Stimulated activated CD8-positive, alpha-beta memory T cell treated with anti-CD3 and anti-CD28 coated beads, Interleukin-7, amount 100 ng/mL, for 4 hours (primary cell): Measurements from ENCODE around the gene UPP2.

Experiments used
- DNase-seq, 2 donors: peaks; one replicate each; pipeline ENCODE4 v3.0.0-alpha.2; 2020; ENCODE audit warnings: low read depth in 2 of 2

The UPP2 gene

DNA sequence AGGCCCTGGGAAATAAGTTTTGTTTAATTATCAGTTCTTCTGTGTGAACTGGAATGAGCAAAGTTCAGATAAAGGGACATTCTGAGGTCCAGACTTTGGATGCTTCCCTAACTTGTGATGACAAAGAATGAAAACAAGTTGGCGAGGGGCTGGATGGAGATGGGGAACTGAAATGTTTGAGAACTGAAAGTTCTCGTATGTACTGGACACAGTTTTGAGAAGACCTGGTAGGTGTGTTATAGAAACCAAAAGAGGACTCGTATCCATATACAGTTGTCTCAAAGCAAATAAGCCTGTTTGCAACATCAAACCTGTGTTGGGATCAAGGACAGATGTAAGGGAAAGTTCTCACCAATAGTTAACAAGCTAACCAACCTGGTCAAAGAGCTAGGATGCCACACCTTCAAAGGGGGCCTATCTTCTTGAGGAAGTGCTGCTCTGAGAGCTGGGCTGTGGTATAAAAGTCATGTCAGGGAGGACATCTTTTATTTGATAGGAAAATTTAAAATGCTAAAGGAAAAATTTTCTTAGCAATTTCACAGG is at the start of gene UPP2:
Gene UPP2 (plus strand): TSS at position 493 of the 543 bp plus-strand sequence. CDS start 188 bp downstream, outside the sequence.
- DNase-seq, result no peak

DNA sequence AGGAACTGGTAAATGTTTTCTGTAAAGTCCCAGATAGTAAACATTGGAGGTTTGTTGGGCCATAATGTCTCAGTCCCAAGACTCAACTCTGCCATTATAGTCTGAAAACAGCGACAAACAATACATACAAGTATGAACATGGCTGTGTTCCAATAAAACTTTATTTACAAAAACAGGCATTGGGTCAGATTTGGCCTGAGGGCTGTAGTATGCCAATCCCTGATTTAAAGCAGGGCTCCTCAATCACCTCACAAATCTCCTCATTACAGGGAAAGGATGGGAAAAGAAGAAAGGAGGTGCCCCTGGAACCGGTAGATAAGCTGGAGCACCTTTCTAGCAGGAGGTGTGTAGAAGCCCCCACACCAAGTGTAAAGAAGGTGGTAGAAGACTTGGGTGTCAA is 48.9 kb upstream of the UPP2 start:
- DNase-seq, result no peak

DNA sequence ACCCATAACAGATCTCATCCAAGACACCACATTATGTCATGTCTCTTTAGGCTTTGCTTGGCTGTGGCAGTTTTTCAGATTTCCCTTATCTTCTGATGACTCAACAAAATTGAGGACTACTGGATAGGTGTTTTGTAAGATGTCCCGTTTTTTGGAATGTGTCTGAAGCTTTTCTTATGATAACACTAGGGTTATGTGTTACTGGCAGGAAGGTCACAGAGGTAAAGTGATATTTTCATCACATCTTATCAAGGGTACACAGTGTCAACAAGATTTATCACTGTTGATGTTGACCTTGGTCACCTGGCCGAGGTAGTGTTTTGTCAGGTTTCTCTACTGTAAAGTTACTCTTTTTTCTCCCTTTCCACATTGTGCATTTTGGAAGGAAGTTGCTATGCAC is 44.8 kb upstream of the UPP2 start:
- DNase-seq, result no peak

DNA sequence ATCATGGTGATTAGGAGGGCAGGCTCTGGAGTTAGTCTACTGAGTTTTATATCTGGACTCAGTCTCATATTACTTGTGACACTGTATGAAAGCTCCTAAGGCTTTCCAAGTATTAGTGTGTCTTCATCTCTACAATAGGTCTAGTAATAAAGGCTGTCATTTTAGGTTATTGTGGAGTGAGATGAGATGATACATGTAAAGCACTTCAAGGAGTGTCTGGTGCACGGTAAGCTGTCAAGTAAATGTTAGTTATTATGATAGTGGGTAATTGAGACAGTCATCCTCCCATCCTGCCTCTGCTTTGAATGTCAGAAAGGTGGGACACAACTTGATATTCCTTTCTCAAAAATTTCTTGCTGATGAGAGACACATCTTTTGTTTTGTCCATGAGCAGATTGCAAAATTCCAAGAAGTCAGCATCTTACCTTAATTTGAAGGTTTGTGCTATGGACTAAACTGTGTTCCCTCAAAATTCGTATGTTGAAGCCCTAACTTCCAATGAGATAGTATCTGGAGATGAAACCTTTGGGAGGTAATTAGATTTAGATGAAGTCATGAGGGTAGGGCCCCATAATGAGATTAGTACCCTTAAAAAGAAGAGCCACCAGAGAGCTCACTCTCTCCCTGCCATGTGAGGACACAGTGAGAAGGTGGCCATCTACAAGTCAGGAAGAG is 41.4 kb upstream of the UPP2 start:
- no peak for DNase-seq

DNA sequence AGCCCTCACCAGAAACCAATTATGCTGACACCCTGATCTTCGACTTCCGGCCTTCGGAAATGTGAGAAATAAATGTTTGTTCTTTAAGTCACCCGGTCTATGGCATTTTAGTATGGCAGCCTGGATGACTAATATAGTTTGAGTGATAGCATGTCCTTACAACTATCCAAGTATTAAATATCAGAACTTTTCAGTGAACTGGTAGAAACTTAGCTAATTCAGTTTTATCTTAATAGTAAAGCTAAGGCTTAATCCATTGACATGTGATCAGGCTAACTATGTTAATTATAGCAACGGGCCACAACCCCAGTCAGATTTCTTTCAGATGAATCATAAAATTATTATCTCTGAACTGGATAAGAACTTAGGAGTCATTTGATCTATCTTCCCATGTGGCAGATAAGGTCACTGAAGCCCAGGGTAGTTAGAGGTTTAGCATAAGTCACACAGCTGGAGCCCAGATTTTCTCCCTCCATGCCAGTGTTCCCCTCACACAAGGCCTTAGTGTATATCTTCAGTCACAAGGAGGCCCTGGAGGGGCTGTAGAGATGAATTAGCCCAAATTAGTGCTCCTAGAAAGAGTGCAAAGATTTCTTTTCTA is 40.7 kb upstream of the UPP2 start:
- no peak for DNase-seq

DNA sequence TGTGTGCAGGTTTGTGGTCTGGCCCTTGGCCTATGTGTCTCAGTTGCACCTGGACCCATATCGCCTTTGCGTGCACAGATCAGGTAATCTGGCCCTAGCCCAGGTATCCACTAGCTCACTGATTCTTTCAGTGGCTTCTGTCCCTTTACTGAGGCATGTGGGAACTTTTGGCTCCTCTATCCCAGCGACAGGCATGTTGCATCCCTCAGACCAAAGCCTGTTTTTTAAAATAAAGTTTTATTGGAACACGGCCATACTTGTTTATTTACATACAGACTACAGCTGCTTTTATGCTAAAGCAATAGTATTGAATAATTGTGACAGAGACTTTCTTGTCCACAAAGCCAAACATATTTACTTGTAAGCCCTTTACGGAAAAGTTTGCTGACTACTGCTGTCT is 39.9 kb upstream of the UPP2 start:
- no peak for DNase-seq

DNA sequence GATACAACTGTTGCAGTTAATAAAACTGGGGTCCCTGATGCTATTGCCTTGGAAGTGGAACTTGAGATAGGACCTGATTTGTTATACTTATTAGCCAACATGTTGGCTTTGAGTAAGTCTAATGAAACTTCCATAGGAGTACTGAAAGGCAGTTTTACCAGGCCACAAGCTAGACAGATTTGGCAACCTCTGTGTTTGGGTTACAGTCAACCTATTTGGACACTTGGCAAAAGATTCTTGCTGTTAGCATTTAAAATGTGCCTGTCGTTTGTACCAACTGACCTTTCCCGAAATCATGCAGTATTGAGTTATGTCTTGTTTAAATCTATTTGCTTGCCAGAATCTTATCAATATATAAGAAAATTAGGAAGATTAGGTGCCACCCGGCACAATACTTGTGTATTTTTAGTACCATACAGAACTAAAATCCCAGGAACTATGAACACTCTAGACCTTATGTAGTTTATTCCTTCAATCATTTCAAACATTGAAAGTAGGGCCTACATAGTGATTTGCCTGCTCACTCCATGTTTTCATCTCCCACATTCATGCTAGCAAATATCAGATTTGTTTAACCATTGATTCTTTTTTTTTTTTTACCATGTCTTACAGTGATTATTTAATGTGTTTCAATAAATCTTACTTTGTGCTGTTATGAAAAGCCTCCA is 35.5 kb upstream of the UPP2 start:
- no peak for DNase-seq

DNA sequence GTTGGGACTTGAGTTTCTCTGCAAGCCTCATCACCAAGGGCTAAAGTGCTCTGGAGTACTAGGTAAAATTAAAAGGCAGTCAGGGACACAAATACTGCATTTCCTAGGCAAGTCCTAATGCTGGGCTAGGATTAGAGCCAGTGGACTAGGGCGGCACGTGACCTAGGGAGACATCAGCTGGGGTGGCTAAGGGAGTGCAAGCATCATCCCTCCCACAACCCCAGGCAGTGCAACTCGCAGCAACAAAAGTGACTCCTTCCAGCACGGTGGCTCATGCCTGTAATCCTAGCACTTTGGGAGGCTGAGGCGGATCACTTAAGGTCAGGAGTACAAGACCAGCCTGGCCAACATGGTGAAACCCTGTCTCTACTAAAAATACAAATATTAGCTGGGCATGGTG is 30.7 kb upstream of the UPP2 start:
- DNase-seq, result no peak

DNA sequence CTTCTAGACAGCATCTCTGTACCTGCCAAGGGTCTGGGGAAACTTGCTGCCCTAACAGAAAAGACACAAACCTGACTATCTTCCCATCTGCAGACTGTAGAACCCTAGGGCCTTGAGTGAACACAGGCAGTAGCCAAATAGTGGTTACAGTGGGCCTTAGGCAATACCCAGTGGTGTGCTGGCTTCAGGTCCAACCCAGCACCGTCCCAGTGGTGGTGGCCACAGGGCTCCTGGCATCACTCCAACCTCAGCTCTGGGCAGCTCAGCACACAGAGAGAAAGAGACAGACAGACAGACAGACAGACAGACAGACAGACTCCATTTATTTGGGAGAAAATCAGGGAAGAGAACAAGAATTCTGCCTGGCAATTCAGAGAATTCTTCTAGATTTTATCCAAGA is 29.3 kb upstream of the UPP2 start:
- no peak for DNase-seq

DNA sequence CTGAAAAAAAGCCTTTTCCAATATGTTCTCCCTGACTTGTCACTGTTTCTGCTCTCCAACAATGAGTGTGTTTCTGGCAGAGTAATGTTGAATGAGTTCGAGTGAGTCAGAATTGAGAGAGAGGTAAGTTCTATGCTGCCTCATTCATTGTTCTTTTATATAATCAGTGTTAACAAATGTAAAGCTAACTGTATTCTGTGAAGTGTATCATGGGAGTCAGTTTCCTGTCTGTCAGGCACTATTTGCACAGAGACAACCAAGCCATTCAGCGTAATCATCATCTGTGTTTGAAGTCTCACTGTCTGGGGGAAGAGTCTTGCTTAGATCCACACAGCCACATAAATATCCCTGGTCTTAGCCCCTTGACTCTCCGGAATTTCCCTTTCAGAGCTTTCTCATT is 22.0 kb upstream of the UPP2 start:
- no peak for DNase-seq

DNA sequence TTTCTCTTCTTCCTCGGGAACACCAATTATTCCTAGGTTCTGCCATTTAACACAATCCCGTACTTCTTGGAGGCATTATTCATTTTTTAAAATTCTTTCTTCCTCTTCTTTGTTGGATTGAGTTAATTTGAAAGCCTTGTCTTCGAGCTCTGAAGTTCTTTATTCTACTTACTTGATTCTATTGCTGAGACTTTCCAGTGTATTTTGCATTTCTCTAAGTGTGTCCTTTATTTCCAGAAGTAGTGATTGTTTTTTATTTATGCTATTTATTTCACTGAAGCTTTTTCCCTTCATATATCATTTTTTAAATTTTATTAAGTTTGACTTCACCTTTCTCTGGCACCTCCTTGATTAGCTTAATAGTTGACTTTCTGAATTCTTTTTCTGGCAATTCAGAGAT is 13.6 kb upstream of the UPP2 start:
- DNase-seq, result no peak

DNA sequence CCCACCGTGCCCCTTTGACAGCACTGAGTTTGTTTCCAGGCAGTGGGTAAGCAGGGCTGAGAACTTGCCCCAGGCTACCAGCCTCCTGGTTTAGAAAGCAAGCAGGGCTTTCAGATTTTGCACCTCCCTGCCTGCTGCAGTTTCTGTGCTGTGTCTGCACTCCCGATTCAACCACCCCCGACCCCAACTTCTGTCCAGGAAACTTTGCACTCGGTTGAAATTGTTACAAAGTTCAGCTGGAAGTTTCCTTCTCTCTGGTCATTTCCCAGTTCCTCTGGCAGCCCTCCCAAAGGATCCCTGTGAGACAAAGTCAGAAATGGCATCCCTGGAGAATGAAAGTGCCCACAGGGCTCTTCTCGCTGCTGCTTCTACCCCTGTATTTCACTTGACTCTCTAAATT is 12.4 kb upstream of the UPP2 start:
- no peak for DNase-seq

DNA sequence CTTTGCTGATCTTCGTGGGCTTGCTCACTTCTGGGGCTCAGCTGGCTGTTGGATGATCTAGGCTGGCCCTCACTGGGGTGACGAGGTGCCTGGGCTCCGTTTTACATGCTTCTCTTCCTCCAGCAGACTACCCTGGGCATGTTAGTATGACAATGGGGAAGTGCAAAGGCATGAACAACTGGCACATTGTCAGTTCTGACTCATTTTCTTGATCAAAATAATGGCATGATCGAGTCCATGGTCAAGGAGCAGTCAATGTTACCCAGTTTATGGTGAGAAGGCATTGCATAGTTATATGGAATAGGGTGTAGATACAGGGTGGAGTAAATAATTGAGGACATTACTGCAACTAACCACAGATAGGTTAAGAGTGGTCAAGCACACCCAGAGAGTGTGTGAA is 10.0 kb upstream of the UPP2 start:
- no peak for DNase-seq

DNA sequence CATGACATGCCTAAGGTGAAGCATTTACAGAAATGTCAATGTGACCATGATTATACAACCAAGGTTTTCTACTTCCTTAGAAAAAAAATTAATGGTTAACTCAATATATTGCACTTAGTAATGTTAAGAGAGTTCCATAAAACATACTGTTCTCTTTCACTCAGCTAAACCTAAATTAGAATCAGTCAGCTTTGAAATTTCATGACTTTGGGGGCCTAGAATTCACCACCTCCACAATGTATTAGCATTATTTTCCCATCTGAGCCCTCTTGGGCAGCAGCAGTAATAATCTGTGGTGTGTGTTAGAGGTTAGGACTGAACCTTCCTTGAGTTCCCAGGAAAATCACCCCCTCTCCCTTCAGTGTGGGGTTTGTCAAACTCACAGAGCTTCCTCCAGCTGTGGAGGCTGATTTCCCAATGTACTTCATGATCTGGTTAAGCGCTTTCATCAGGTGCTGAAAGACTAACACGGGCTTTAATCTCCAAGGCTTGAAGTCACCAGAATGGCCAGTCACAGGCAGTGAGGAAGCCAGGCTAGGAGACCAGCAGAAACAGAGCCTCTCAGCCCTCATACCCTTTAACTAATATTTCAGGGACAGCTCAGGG is 7.1 kb upstream of the UPP2 start:
- DNase-seq, result no peak

DNA sequence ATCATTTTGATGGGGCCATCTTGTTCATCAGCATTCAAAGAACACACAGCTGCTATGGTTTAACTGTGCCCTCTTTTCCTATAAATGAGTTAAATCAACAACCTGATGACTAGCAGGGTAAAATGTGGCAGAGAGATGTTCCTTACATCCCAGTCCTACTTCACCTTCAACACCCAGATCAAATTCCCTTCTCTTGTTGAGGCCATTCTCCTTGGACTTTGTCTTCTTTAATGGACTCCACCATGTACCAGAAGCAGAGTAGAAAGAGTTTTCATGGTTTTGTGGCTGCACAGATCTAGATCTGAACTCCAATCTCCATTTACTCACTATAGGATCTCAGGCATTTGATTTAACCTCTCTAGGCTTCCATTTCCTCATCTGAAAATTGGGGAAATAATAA is 6.4 kb upstream of the UPP2 start:
- DNase-seq, result no peak

DNA sequence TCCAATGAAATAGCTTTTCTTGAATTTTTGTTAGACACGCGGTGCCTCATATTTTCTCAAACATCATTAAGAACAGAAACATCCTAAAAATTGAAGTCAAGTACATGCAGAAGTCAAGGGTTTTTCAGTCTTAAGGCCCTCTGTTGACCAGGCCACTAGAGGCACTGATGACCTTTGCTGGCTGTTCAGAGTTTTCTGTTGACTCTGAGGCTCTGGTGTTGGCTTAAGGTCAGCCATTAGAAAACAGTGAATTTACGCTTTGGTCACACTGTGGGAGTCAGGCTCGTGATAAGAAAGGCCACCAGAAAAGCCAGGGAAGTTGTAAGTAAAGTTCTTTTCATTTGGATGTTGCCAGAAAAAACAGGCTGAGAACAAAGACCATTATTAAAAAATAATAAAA is 5.8 kb upstream of the UPP2 start:
- DNase-seq, result no peak

DNA sequence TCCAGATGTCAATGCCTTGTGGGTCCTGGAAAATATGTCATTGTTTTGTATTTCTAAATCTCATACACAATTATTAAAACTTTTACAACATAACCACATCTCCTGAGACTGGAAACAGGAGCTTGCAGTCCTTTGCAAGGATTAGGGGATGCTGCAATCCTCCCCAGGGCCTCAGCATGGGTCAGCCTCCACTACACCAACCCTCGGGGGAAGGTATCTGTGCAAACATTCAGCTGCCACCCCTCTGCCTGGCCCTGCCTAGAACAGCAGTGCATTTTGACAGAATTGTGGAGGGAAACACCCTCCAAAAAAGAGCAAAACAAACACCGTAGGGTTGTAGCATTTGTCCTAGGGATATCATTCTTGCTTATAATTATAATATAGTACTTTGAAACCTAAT is 4.2 kb upstream of the UPP2 start:
- DNase-seq, result no peak

DNA sequence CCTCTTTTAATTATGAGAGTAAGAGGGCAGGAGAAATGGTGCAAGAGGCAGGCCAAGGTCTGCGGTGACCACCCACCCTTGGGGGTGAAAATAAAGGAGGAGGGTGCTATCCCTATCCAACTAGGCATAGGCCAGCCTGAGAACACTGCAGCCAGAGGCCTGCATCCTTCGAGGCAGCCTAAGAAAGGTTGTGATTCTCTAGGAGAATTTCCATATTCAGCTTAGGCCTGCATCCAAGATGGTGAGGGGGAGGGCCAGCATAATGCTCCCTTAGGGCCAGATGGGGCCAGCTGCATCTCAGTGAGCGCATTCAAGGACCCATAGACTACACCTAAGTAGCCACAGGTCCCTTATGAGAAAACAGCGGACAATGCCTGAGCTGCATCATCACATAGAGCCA is 3.5 kb upstream of the UPP2 start:
- DNase-seq, result no peak

DNA sequence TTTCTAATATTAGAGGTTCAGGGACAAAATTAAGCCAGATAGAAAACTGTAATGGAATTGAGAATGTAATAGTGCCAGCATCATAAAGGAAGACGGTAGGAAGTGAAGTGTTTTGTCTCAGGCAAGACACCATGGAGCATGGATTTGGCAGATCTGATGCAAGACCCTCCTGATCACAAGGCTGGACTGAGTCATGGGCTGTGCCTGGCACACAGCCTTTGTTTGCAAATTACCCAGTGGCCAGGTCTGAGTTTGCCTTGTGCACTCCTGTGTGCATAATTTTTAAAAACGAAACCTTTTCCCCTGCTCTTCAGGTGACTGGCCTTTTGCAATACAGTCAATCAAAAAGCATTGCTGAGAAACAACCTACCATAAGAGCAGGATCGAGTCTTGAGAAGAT is 2.0 kb upstream of the UPP2 start:
- no peak for DNase-seq

DNA sequence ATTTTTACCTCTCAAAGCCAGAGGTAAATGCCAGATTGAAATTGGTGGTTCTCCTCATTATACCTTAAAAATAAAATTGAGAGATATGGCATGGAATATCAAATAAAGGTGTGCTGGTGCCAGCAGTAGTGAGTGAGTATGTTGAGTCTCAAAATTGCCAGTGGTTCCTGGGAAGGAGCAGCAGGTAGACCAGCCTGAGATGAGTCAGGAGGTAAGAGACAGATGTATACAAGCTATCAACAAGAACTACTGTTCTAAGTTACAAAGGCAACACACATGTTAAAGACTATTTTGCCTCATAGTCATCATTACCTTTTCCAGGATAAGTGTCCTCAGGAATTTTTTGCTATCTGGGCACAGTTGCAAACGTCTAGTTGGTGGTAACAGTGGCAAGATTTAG is 1.3 kb upstream of the UPP2 start:
- DNase-seq, result no peak

DNA sequence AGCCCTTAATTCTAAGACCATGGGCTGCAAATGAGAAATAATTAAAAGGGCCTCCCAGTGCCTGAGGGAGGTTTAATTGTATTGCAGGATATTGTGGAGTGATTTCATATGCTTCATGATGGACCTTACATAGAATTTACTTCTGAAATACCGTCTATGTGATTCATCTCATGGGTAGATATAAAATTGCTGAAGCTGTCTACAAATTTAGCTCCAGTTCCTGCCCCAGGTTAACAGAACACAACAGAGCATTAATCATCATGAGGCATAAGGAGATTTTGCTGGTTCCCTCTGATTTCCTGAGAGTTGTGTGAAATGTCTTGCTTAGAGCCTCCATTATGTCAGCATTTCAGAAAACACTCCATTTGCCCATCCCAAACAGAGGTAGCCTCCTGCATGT is 770 bp downstream of the UPP2 start:
- no peak for DNase-seq

DNA sequence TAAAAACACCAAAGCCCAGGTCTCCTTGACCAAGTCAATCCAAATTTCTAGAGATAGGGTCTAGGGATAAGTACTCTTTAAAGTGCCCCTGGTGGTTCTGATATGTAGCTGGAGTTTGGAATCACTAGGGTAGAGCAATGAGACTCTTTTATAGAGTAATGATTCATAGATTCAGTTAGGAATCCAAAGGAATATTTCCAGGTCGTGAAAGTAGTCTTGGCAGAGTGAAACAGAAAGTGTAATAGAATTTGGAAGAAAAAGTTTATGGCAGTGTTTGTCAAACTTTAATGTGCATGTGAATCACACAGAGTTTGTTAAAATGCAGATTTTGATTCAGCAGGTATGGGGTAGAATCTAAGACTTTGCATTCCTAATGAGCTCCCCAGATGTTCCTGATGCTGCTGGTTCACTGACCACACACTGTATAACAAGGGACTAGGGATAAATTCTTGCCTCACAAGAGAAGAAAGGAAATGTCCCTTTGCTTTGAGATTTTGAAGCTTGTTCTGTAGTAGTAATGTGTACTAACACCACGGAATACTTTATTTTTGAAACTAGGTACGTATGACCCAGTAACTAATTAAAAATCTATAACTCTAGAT is 1.8 kb downstream of the UPP2 start:
- no peak for DNase-seq
